Lung (tissue), 12 donors: ENCODE data around the gene SHANK2. TPM values are rescaled to one million over a fixed set of nuclear protein-coding genes. Genes with fewer than 3 reads are reported as not detected.

Experiments
- ATAC-seq: fragments of 200-7000 bp; cut with Tn5 transposase; one replicate; pipeline ENCODE4 v1.9.1; 2020; ENCODE audit warnings: moderate number of reproducible peaks; ENCODE audit not compliant: insufficient read depth, low FRiP score
- DNase-seq, 3 donors: peaks; one replicate each; pipeline ENCODE4 v3.0.0-alpha.2; 2013 to 2017
- H3K27ac ChIP-seq, 2 donors: one replicate each; pipeline ENCODE4 v1.5.1; 2013; ENCODE audit warnings: mild to moderate bottlenecking in 2 of 2, moderate library complexity in 2 of 2, control low read depth in 1 of 2, inconsistent platforms in 1 of 2, low read depth in 1 of 2, low read length in 1 of 2
- H3K27me3 ChIP-seq, 3 donors: one replicate each; pipeline ENCODE4 v1.5.1; 2013; ENCODE audit warnings: low read length in 2 of 3; ENCODE audit not compliant: control insufficient read depth in 3 of 3, insufficient read depth in 3 of 3
- H3K36me3 ChIP-seq, 4 donors: one replicate each; pipeline ENCODE4 v1.5.1; 2013; ENCODE audit warnings: low read length in 4 of 4, mild to moderate bottlenecking in 1 of 4, moderate library complexity in 1 of 4; ENCODE audit not compliant: control insufficient read depth in 4 of 4, insufficient read depth in 4 of 4
- H3K4me1 ChIP-seq, 5 donors: one replicate each; pipeline ENCODE4 v1.5.1; 2013; ENCODE audit warnings: low read length in 5 of 5, mild to moderate bottlenecking in 2 of 5, moderate library complexity in 1 of 5; ENCODE audit not compliant: control insufficient read depth in 5 of 5, insufficient read depth in 5 of 5
- H3K4me3 ChIP-seq: one replicate; pipeline ENCODE4 v1.5.1; 2013; ENCODE audit warnings: mild to moderate bottlenecking, control low read depth, moderate library complexity
- H3K9ac ChIP-seq, 2 donors: one replicate each; pipeline ENCODE4 v1.5.1; 2013; ENCODE audit warnings: low read length in 2 of 2, control low read depth in 1 of 2; ENCODE audit not compliant: insufficient read depth in 1 of 2
- H3K9me3 ChIP-seq, 4 donors: one replicate each; pipeline ENCODE4 v1.5.1; 2013; ENCODE audit warnings: low read length in 3 of 4, mild to moderate bottlenecking in 1 of 4, moderate library complexity in 1 of 4; ENCODE audit not compliant: control insufficient read depth in 4 of 4, insufficient read depth in 3 of 4
- WGBS, 2 donors: extraction: QIAGEN DNeasy Blood & Tissue Kit; methylation state at CpG; one replicate each; pipeline ENCODE4 v1.1.7; 2013; 5-methylcytosine and 5-hydroxymethylcytosine counted together
- polyA plus RNA-seq, 2 donors: library from polyadenylated mRNA; stranded (reverse); fragments of 200-250 nt; gene quantifications; one replicate each; pipeline ENCODE4 v1.2.1, GENCODE V29; 2013
- total RNA-seq, 2 donors: library from RNA; depleted of rRNA in 1 of 2; stranded (reverse); fragments of >200 nt in 1 of 2; gene quantifications; one replicate each; pipeline ENCODE4 v1.2.1, GENCODE V29; 2014 to 2021
- TF ChIP-seq, protein P1 (sequence below): IDR thresholded peaks from 2 replicates; pipeline ENCODE4 v1.5.1; 2012; ENCODE audit warnings: mild to moderate bottlenecking; ENCODE audit errors: control extremely low read depth, extremely low read depth
- donor health status: control.
- donor health status: control.
- donor health status: Bipolar disorder and iron deficiency.
- donor health status: healthy.
- donor health status: DM: yes; HTN: yes; CAD: no.

Gene SHANK2
- total and polyA plus RNA-seq, 4 donors = 3.0 to 55.4 (median 25.9) TPM

DNA sequence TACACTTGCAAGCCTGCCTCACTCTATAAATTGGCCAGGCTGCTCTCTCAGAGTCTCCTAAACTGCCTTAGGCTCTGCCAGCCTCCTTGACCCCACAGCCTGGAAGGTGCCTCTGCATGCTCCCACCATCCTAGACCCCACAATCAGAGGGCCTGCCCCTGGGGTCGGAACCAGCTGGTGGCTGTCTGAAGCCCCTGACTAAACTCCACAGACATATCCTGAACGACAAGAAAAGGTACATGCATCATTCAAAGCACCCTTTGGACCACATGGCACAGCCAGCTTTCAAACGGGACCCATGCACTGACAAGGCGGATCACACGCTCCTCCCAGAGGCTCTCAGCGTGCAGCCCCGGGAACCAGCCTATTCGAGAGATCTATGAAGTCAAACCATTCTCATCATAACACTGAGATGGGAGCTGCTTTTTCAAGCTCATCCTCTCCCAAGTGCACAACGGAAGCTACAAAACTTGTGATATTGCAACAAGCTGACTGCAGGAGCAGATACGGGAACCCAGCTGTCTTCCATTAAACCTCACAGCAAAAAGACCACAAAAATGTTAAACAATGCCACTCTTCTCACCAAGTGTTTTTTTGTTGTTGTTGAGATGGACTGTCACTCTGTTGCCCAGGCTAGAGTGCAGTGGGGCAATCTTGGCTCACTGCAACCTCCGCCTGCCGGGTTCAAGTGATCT is 8.1 kb downstream of the SHANK2 start:
- DNase-seq = peak in 2 of 3 donors; percentile 9 to 48
- no peaks in the 10 kb centered on the region for H3K36me3 ChIP-seq
- WGBS, 2 donors = 82% methylated on average over 12 of the region's 12 CpGs

DNA sequence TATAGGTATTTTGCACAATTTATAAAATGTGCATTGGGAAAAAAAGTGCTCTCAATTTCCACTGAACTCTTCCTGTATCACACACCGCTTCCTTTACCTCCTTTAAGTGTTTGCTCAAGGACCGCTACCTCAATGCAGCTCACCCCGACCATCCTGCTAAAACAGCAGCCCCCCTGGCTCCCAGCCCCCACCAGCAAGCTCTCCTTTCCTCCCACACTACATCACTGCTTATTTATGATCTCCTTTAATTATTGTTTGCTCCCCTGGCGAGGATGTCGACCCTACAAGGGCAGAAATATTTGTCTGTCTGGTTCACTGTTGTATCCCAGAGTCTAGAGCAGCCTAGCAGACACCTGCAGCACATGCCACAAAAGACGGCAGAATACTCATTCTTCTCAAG is 10.0 kb downstream of the SHANK2 start:
- Histone ChIP-seq H3K9ac (no peak overlapping the region), H3K27ac (no peak overlapping the region), H3K4me1 (peaks cover 0 to 25% (median 9%) of the 10 kb centered on the region in 5 donors), H3K4me3 (no peak overlapping the region), H3K36me3 (no peaks in the 10 kb centered on the region), H3K9me3 (peaks cover 0 to 2% (median 0%) of the 10 kb centered on the region in 4 donors), H3K27me3 (no peaks in the 10 kb centered on the region)
- 78 to 86% methylated on average over 6 of the region's 6 CpGs for WGBS, 2 donors
- TF ChIP-seq, protein P1, sequence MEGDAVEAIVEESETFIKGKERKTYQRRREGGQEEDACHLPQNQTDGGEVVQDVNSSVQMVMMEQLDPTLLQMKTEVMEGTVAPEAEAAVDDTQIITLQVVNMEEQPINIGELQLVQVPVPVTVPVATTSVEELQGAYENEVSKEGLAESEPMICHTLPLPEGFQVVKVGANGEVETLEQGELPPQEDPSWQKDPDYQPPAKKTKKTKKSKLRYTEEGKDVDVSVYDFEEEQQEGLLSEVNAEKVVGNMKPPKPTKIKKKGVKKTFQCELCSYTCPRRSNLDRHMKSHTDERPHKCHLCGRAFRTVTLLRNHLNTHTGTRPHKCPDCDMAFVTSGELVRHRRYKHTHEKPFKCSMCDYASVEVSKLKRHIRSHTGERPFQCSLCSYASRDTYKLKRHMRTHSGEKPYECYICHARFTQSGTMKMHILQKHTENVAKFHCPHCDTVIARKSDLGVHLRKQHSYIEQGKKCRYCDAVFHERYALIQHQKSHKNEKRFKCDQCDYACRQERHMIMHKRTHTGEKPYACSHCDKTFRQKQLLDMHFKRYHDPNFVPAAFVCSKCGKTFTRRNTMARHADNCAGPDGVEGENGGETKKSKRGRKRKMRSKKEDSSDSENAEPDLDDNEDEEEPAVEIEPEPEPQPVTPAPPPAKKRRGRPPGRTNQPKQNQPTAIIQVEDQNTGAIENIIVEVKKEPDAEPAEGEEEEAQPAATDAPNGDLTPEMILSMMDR = no peak
- DNase-seq = no peak
- ATAC-seq = no peak

More for the DNA sequence above, 8.1 kb downstream of the SHANK2 start:
- ATAC-seq = no peak
- Histone ChIP-seq H3K27me3 (no peaks in the 10 kb centered on the region), H3K27ac (no peak overlapping the region), H3K4me1 (peaks cover 0 to 33% (median 10%) of the 10 kb centered on the region in 5 donors), H3K9me3 (peaks cover 0 to 2% (median 0%) of the 10 kb centered on the region in 4 donors), H3K4me3 (no peak overlapping the region), H3K9ac (no peak overlapping the region)
- TF ChIP-seq, protein P1 = no peak

- DNase-seq (no peak), ATAC-seq (no peak)
- Histone ChIP-seq H3K4me1 (peaks cover 0 to 19% (median 9%) of the 10 kb centered on the region in 5 donors), H3K4me3 (no peak overlapping the region), H3K27ac (peak overlapping the region in 1 of 2 donors; percentile 81), H3K36me3 (no peaks in the 10 kb centered on the region), H3K9ac (peak overlapping the region in 1 of 2 donors; percentile 55), H3K27me3 (no peaks in the 10 kb centered on the region), H3K9me3 (peaks cover 0 to 2% (median 0%) of the 10 kb centered on the region in 4 donors)
- TF ChIP-seq, protein P1 = no peak
- WGBS, 2 donors = 86 to 90% methylated on average over 6 of the region's 6 CpGs
Observed at GRCh38 chr11:71241721-71242259, 10.6 kb downstream of the SHANK2 start.
